WTC11 (cell line): ENCODE data around the gene URI1.

Experiments used
- OVOL2 ChIP-seq: fragments of 250-450 bp; sonication (Bioruptor Pico); IDR thresholded peaks from 2 replicates; pipeline ENCODE4 v1.9.0; 2021; ENCODE audit warnings: mild to moderate bottlenecking, borderline replicate concordance
- ZBTB21 ChIP-seq: sonication (generic); formaldehyde crosslinking; IDR thresholded peaks from 2 replicates; pipeline ENCODE4 v1.8.1; 2023; ENCODE audit warnings: mild to moderate bottlenecking, missing genetic modification reagents, borderline replicate concordance
- TF ChIP-seq, protein P1 (sequence below): fragments of 200-600 bp; IDR thresholded peaks from 2 replicates; pipeline ENCODE4 v1.8.0; 2022; ENCODE audit warnings: antibody characterized with exemption
- TF ChIP-seq, protein P2 (sequence below): sonication (generic); formaldehyde crosslinking; IDR thresholded peaks from 2 replicates; pipeline ENCODE4 v1.8.0; 2023; ENCODE audit warnings: missing genetic modification reagents, mild to moderate bottlenecking, borderline replicate concordance
- TF ChIP-seq, protein P3 (sequence below): sonication (generic); formaldehyde crosslinking; IDR thresholded peaks from 2 replicates; pipeline ENCODE4 v1.8.1; 2023; ENCODE audit warnings: mild to moderate bottlenecking, missing genetic modification reagents, moderate library complexity
- TF ChIP-seq, protein P4 (sequence below): fragments of 250-450 bp; sonication (Bioruptor Pico); IDR thresholded peaks from 2 replicates; pipeline ENCODE4 v2.1.2; 2022; ENCODE audit warnings: mild to moderate bottlenecking, moderate library complexity

DNA sequence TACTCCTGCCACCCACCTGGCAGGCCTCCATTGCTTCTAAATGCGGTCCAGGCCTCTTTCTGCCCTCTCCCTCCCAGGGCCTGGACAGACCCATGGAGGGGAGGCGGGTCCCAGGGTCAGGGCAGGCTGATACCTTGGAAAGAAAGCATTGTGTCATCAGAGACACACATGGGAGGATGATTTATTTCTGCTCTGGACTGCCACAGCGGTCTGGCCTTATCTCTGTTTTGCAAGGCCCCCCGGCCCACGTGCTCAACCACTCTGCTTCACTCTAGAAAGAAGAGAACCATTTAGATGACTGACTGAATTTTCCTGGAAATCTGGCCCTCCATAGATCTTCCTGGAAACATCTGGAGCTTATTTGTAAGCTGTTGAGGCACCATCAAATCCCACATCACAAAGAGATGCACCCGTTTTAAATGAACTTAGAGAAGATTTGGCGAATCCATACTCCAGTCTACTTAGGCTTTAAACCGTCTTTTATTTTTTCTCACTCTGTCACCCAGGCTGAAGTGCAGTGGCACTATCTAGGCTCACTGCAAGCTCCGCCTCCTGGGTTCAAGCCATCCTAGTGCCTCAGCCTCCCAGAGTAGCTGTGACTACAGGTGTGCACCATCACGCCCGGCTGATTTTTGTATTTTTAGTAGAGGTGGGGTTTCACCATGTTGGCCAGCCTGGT, 48.3 kb upstream of the URI1 start:
- TF ChIP-seq OVOL2 (no peak), ZBTB21 (no peak)
- TF ChIP-seq, protein P1, sequence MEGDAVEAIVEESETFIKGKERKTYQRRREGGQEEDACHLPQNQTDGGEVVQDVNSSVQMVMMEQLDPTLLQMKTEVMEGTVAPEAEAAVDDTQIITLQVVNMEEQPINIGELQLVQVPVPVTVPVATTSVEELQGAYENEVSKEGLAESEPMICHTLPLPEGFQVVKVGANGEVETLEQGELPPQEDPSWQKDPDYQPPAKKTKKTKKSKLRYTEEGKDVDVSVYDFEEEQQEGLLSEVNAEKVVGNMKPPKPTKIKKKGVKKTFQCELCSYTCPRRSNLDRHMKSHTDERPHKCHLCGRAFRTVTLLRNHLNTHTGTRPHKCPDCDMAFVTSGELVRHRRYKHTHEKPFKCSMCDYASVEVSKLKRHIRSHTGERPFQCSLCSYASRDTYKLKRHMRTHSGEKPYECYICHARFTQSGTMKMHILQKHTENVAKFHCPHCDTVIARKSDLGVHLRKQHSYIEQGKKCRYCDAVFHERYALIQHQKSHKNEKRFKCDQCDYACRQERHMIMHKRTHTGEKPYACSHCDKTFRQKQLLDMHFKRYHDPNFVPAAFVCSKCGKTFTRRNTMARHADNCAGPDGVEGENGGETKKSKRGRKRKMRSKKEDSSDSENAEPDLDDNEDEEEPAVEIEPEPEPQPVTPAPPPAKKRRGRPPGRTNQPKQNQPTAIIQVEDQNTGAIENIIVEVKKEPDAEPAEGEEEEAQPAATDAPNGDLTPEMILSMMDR: no peak
- TF ChIP-seq, protein P2, sequence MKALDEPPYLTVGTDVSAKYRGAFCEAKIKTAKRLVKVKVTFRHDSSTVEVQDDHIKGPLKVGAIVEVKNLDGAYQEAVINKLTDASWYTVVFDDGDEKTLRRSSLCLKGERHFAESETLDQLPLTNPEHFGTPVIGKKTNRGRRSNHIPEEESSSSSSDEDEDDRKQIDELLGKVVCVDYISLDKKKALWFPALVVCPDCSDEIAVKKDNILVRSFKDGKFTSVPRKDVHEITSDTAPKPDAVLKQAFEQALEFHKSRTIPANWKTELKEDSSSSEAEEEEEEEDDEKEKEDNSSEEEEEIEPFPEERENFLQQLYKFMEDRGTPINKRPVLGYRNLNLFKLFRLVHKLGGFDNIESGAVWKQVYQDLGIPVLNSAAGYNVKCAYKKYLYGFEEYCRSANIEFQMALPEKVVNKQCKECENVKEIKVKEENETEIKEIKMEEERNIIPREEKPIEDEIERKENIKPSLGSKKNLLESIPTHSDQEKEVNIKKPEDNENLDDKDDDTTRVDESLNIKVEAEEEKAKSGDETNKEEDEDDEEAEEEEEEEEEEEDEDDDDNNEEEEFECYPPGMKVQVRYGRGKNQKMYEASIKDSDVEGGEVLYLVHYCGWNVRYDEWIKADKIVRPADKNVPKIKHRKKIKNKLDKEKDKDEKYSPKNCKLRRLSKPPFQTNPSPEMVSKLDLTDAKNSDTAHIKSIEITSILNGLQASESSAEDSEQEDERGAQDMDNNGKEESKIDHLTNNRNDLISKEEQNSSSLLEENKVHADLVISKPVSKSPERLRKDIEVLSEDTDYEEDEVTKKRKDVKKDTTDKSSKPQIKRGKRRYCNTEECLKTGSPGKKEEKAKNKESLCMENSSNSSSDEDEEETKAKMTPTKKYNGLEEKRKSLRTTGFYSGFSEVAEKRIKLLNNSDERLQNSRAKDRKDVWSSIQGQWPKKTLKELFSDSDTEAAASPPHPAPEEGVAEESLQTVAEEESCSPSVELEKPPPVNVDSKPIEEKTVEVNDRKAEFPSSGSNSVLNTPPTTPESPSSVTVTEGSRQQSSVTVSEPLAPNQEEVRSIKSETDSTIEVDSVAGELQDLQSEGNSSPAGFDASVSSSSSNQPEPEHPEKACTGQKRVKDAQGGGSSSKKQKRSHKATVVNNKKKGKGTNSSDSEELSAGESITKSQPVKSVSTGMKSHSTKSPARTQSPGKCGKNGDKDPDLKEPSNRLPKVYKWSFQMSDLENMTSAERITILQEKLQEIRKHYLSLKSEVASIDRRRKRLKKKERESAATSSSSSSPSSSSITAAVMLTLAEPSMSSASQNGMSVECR: no peak
- TF ChIP-seq, protein P3, sequence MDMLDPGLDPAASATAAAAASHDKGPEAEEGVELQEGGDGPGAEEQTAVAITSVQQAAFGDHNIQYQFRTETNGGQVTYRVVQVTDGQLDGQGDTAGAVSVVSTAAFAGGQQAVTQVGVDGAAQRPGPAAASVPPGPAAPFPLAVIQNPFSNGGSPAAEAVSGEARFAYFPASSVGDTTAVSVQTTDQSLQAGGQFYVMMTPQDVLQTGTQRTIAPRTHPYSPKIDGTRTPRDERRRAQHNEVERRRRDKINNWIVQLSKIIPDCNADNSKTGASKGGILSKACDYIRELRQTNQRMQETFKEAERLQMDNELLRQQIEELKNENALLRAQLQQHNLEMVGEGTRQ: no peak
- TF ChIP-seq, protein P4, sequence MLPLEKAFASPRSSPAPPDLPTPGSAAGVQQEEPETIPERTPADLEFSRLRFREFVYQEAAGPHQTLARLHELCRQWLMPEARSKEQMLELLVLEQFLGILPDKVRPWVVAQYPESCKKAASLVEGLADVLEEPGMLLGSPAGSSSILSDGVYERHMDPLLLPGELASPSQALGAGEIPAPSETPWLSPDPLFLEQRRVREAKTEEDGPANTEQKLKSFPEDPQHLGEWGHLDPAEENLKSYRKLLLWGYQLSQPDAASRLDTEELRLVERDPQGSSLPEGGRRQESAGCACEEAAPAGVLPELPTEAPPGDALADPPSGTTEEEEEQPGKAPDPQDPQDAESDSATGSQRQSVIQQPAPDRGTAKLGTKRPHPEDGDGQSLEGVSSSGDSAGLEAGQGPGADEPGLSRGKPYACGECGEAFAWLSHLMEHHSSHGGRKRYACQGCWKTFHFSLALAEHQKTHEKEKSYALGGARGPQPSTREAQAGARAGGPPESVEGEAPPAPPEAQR (CRISPR knock-in tag): no peak
